Smooth muscle cell (in vitro differentiated cells): ENCODE data around the gene SIRPG. TPM values are rescaled to one million over a fixed set of nuclear protein-coding genes. Genes with fewer than 3 reads are reported as not detected.

ENCODE experiments used
- DNase-seq: peaks from one replicate; lab custom pipeline; 2025; ENCODE audit not compliant: unreplicated experiment; lab: John Stamatoyannopoulos, UW
- H2AFZ ChIP-seq: fragments of 200-600 bp; sonication (generic); 2 replicates; pipeline ENCODE4 v1.6.0; 2016; ENCODE audit warnings: antibody characterized with exemption, low read depth, mild to moderate bottlenecking
- H3F3A ChIP-seq: fragments of 200-600 bp; sonication (generic); 2 replicates; pipeline ENCODE4 v1.6.0; 2017; ENCODE audit warnings: antibody characterized with exemption, low read depth
- H3K27ac ChIP-seq: fragments of 200-600 bp; sonication (generic); 2 replicates; pipeline ENCODE4 v1.5.1; 2016; ENCODE audit warnings: low read depth, mild to moderate bottlenecking
- H3K27me3 ChIP-seq: fragments of 200-600 bp; sonication (generic); 2 replicates; pipeline ENCODE4 v1.6.1; 2016; ENCODE audit warnings: low read depth, mild to moderate bottlenecking
- H3K36me3 ChIP-seq: fragments of 200-600 bp; sonication (generic); 2 replicates; pipeline ENCODE4 v1.5.1; 2016; ENCODE audit warnings: low read depth
- H3K4me1 ChIP-seq: fragments of 200-600 bp; sonication (generic); 2 replicates; pipeline ENCODE4 v1.5.1; 2016; ENCODE audit warnings: low read depth
- H3K4me2 ChIP-seq: fragments of 200-600 bp; sonication (generic); 2 replicates; pipeline ENCODE4 v1.6.0; 2016; ENCODE audit warnings: mild to moderate bottlenecking
- H3K4me3 ChIP-seq: fragments of 200-600 bp; sonication (generic); 2 replicates; pipeline ENCODE4 v1.5.1; 2016; ENCODE audit warnings: mild to moderate bottlenecking
- H3K79me2 ChIP-seq: fragments of 200-600 bp; sonication (generic); 2 replicates; pipeline ENCODE4 v1.6.0; 2016; ENCODE audit warnings: low read depth, mild to moderate bottlenecking
- H3K9ac ChIP-seq: fragments of 200-600 bp; sonication (generic); 2 replicates; pipeline ENCODE4 v1.6.0; 2016; ENCODE audit warnings: low read depth
- H3K9me3 ChIP-seq: fragments of 200-600 bp; sonication (generic); replicated peaks from 2 replicates; pipeline ENCODE4 v1.5.1; 2016; ENCODE audit warnings: low read depth
- H4K20me1 ChIP-seq: fragments of 200-600 bp; sonication (generic); 2 replicates; pipeline ENCODE4 v1.6.0; 2016; ENCODE audit warnings: low read depth
- WGBS: methylation state at CpG from one replicate; pipeline ENCODE4 v1.1.7; 2016; ENCODE audit warnings: low lambda C conversion rate; 5-methylcytosine and 5-hydroxymethylcytosine counted together
- polyA plus RNA-seq: library from polyadenylated mRNA; unstranded; fragments of >200 nt; fragmentation: Nextera tagmentation; extraction: Ambion mirVana; gene quantifications from 2 replicates; pipeline ENCODE4 v1.2.1, GENCODE V29; 2016
- total RNA-seq: library from RNA; depleted of rRNA; stranded (reverse); fragments of >200 nt; gene quantifications from 2 replicates; pipeline ENCODE4 v1.2.3, GENCODE V29; 2014
- TF ChIP-seq, protein P1 (sequence below): fragments of 200-600 bp; sonication (generic); IDR thresholded peaks from 2 replicates; pipeline ENCODE4 v1.5.1; 2017; ENCODE audit warnings: borderline replicate concordance, mild to moderate bottlenecking, antibody characterized with exemption; ENCODE audit not compliant: insufficient read depth, poor library complexity, severe bottlenecking

The SIRPG gene
- total and polyA plus RNA-seq, 2 experiments from 2014 or later: not detected

DNA sequence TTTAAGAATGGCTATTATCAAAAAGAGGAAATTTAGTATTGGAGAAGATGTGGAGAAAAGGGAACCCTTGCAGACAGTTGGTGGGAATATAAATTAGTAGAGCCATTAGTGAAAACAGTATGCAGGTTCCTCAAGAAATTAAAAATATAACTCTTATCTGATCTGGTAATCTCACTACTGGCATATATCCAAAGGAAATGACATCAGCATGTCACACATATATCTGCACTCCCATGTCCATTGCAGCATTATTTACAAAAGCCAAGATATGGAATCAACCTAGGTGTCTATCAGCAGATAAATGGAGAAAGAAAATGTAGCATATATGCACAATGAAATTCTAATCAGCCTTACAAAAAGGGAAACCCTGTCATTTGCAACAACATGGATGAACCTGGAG, 2.6 kb downstream of the SIRPG start:
- no peaks in the 10 kb centered on the region for H3K4me1 ChIP-seq
- no peaks in the 10 kb centered on the region for H4K20me1 ChIP-seq
- H3K9me3 ChIP-seq: no peaks in the 10 kb centered on the region
- no peaks in the 10 kb centered on the region for H3F3A ChIP-seq
- no peaks in the 10 kb centered on the region for H3K79me2 ChIP-seq
- H3K27me3 ChIP-seq: peaks cover 6% of the 10 kb centered on the region
- DNase-seq: no peak
- no peak overlapping the region for H3K27ac ChIP-seq
- no peaks in the 10 kb centered on the region for H3K36me3 ChIP-seq
- TF ChIP-seq, protein P1, sequence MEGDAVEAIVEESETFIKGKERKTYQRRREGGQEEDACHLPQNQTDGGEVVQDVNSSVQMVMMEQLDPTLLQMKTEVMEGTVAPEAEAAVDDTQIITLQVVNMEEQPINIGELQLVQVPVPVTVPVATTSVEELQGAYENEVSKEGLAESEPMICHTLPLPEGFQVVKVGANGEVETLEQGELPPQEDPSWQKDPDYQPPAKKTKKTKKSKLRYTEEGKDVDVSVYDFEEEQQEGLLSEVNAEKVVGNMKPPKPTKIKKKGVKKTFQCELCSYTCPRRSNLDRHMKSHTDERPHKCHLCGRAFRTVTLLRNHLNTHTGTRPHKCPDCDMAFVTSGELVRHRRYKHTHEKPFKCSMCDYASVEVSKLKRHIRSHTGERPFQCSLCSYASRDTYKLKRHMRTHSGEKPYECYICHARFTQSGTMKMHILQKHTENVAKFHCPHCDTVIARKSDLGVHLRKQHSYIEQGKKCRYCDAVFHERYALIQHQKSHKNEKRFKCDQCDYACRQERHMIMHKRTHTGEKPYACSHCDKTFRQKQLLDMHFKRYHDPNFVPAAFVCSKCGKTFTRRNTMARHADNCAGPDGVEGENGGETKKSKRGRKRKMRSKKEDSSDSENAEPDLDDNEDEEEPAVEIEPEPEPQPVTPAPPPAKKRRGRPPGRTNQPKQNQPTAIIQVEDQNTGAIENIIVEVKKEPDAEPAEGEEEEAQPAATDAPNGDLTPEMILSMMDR: no peak
- no peak overlapping the region for H2AFZ ChIP-seq
- no peak overlapping the region for H3K4me2 ChIP-seq
- H3K9ac ChIP-seq: no peak overlapping the region
- H3K4me3 ChIP-seq: no peak overlapping the region

DNA sequence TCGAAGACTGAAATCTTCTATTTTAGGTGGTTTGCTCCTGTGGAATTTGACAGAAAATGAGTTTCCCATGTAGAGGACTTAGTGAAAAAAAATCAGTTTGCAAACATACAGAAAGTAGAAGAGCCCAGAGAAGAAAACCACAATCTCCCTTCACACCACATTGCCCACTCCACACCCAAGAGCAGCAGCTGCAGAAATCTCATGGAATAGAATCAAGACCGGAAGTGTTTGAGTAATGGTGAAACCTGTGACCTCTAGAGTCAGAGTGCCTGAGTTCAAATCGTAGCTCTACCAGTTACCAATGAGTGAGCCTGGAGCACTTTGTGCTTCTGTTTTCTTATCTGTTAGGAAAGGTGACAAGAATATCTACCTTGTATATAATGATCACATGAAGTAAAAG, 4.6 kb downstream of the SIRPG start:
- Histone ChIP-seq H3K4me3 (no peak overlapping the region), H3F3A (no peaks in the 10 kb centered on the region), H3K4me2 (no peak overlapping the region), H3K27ac (no peak overlapping the region), H3K4me1 (no peaks in the 10 kb centered on the region), H3K9ac (no peak overlapping the region), H2AFZ (no peak overlapping the region), H3K79me2 (no peaks in the 10 kb centered on the region), H3K36me3 (no peaks in the 10 kb centered on the region), H4K20me1 (no peaks in the 10 kb centered on the region), H3K9me3 (no peaks in the 10 kb centered on the region), H3K27me3 (no peaks in the 10 kb centered on the region)
- WGBS: 83% methylated on average over 3 of the region's 3 CpGs
- TF ChIP-seq, protein P1: no peak
- DNase-seq: no peak

DNA sequence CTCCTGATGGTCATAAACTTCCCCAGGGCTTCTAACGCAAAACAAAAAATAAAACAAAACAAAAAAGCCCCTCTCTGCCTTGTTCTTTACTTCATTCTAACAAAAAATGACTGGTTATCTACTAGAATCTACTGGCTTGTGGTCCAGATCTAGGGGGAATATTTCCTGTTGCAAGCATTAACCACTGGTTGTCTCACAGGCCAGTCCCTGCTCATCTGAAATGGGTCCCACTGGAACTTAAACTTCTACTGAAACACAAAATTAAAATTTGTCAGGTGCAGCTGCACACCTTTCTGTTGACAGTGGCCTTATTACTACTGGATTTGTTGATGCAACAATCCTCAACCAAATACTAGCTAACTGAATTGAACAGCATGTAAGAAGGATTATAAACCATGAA, 5.5 kb downstream of the SIRPG start:
- H3K36me3 ChIP-seq: no peaks in the 10 kb centered on the region
- no peak overlapping the region for H3K9ac ChIP-seq
- H3K27ac ChIP-seq: no peak overlapping the region
- no peaks in the 10 kb centered on the region for H4K20me1 ChIP-seq
- H3K79me2 ChIP-seq: no peaks in the 10 kb centered on the region
- no peak overlapping the region for H3K4me3 ChIP-seq
- no peaks in the 10 kb centered on the region for H3F3A ChIP-seq
- TF ChIP-seq, protein P1: no peak
- no peaks in the 10 kb centered on the region for H3K9me3 ChIP-seq
- 87% methylated on average over 1 of the region's 1 CpG for WGBS
- DNase-seq: no peak
- H3K4me1 ChIP-seq: no peaks in the 10 kb centered on the region
- H3K4me2 ChIP-seq: no peak overlapping the region
- H2AFZ ChIP-seq: no peak overlapping the region
- H3K27me3 ChIP-seq: no peaks in the 10 kb centered on the region

DNA sequence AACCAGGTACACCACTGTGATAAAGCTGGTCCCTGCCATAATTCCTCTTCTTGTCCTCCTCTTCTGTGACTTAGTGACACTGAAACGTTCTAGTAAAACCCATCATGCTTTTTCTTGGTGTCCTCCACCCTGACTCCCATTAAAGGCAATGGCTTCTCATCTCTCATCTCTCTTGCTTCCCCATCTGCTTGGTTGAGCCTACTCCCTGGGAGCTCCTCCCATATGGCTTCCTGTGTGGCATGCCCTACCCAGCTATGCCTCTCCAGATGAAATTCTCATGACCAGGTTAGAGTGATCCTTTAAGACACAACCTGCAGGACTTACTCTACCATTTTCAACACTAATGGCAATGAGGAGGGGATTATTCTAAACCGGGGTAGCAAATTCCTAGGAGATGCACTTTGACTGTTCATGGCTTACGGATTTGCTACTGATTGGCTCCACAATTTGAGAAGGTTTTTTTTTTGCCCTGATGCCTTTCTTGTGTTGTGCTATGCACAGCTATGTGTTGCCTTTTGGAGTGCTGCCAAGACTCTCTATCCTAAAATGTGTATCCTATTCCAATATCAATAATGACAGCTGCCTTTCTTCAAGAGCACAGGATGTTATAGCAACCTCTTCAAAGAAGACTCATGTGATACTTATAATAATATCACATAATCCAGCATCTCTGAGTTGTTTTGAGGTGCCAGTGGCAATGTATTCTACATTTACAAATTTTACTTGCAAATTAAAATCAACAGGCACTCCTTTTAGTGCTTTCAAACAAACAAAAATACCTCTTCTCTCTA, 6.1 kb downstream of the SIRPG start:
- Histone ChIP-seq H4K20me1 (no peaks in the 10 kb centered on the region), H3K27me3 (no peaks in the 10 kb centered on the region), H3F3A (no peaks in the 10 kb centered on the region), H2AFZ (no peak overlapping the region), H3K27ac (no peak overlapping the region), H3K36me3 (no peaks in the 10 kb centered on the region), H3K4me3 (no peak overlapping the region), H3K4me1 (no peaks in the 10 kb centered on the region), H3K4me2 (no peak overlapping the region), H3K79me2 (no peaks in the 10 kb centered on the region), H3K9me3 (no peaks in the 10 kb centered on the region), H3K9ac (no peak overlapping the region)
- TF ChIP-seq, protein P1: no peak
- DNase-seq: no peak
- 77% methylated on average over 3 of the region's 3 CpGs for WGBS
